ENCODE results near the gene ESAM.

ESAM gene

DNA sequence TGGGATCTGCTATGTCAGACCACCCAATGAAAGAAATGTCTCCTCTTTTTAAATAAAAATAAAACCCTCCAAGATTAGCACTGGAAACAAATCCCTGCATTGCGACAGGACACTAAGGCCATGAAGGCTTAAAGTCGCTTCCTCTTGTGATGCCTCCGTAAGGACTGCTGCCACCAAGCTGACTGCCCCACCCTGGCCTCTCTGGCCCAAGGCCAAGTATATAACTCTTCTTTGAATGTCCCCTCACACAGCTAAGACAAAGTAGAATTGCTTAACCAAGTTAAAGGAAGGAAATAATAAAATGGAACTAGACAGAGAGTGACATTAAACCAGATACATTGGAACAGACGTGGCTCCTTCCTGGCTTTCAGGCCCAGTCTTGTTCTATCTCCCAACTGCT lies 29.9 kb downstream of the ESAM start:
- DNase-seq (ENCODE audit: low spot score), result no peak

- DNase-seq (ENCODE audit: low spot score), result no peak
Measured at GRCh38 chr11:124729571-124729970, 32.5 kb downstream of the ESAM start.

DNA sequence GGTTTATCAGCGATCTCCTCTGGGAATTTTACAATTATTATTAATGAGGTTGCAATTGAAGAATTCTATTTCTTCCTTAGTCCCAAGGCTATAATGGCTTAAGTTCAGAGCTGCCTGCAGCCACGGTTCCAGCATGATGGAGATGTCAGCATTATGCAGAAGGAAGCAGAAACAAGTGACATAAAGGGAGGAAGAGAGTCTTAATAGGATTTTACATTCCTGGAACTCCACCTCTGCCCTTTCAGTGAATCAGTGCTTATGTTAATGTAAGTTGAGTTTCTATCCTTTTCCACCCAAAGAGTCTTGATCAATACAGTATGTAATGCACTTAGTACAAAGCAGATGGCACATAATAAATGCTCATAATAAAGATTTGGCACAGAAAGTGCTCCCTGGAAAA lies 34.0 kb downstream of the ESAM start:
- DNase-seq (ENCODE audit: low spot score), result no peak

DNA sequence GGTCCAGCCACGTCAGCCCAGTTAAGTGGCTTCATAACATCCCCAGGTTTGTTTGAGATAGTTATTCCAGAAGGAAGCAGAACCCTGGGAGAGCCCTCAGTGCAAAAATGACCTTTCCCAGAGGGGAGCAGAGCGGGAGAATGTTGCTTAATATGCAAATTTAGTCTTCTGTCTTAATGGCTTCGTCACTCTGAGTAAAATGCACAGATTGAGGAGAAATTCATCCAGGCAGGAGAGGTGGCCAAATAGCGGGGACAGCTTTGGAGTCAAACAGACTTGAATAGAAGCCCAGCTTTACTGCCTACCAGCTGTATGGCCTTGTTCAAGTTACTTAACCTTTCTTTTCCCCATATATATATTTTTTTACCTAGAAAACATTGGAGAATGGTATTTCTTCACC lies 34.6 kb downstream of the ESAM start:
- no peak for DNase-seq (ENCODE audit: low spot score)

GRCh38 chr11:124725719-124726105 lies 36.4 kb downstream of the ESAM start:
- DNase-seq (ENCODE audit: low spot score), result no peak

DNA sequence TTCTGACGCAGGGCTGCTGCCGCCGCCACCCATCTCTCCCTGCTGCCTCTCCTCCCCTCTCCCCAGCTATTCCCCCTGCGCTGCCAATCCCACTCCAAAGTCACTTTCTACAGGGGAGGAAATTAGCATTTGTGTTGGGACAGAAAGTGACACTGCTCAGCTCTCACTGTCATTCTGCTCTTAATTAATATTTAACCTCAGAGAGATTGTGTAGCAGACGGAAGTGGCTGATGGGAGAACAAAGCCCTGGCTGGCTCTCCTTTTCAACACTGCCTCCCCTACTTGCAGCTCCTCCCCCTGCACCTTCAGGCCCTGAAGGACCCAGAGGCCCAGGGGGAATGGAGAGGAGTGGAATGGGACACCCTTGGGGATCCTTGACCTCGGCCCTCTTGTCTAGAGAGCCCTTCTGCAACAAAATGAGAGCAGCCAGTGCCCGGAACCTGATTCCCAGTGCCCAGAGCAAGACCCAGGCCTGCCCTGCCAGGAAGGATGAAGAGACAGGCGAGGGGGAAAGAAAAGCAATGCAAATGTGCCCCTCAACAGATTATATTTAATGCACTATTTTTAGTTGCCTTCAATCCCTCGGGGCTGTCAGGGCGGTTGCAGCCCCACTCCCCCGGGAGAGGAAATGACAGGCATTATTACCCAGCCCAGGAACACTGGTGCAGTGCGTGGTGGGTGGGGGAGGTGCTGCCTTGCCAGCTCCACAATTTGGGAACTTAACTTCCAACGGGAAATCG lies 36.9 kb downstream of the ESAM start:
- no peak for DNase-seq (ENCODE audit: low spot score)

- DNase-seq (ENCODE audit: low spot score), result no peak
Measured at GRCh38 chr11:124722176-124722575, 39.9 kb downstream of the ESAM start.

GRCh38 chr11:124719534-124719933 lies 42.6 kb downstream of the ESAM start:
- no peak for DNase-seq (ENCODE audit: low spot score)

GRCh38 chr11:124718801-124719200 lies 43.3 kb downstream of the ESAM start:
- DNase-seq (ENCODE audit: low spot score), result no peak

DNA sequence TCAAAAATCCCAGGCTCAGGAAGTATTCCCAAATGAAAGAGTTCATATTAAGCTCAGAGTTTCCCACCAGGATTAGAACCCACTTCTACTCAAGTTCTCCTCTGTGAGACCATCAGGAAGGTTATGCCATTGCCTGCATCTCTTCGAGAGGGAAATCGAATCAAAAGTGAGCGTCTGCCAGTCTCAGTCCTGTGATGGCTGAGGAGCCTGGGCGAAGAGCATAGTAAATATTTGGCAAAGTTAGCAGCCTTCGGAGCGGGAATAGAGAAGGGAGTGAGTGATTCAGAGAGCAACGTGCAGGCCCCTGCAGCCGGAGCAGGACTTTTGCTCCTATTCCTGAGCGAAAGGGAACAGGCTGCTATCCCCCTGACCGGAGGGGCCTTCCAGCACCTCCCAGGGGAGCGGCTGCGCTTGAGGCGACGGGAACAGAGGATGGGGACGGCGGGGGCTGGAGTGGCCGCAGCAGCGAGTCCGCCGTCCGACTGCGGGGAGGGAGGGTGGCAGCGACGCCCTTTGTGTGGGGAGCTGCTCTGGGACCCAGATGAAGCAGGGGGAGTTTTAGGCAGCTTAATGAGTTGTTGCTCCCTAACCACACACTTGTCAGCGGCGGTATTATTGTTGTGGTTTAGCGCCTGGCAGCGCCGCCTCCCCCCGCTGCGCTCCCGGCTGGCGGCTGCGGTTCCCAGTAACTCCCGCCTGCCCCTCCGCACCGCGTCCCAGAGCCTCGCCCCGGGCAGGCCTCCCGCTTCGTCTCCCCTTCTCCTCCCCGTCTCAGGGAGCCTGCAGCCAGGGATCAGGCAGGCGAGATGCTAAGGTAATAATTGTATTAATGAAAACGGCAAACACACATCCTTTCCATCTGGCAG lies 44.1 kb downstream of the ESAM start:
- peak; percentile 19 for DNase-seq (ENCODE audit: low spot score)

DNA sequence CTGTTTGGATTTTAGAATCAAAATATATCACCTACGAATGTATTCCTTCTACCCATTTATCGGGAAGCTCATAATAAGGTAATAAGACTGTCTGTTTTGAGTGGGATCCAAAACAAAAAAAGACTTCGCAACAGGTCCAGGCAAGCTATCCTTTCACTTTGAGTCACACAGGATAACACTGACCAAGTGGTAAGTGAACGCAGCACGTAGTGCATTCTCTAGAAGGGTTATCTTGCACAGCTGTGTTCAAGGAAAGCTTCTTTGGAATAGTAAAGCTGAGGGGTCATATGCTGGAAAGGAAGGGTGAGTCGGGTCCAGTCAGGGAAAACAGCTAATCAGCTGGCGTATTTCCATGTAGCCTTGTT lies 44.7 kb downstream of the ESAM start:
- DNase-seq (ENCODE audit: low spot score), result no peak

DNA sequence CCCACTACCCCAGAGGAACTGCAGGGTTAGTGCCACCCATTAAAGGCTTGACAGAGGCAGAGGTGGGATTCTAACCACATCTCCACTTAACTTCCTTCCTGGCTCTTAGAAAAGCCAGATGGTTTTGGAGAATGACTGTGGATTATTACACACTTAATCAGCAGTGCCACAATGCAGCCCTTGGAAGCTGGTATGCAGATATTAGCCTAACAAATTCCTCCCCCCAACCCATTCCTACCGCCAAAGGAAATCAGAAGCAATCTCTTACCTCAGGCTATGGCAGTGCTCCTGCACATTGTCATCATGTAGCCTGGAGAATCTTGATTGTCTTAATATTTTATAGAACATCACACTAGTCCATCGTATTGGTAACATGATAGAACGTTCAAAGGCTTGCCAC lies 45.5 kb downstream of the ESAM start:
- no peak for DNase-seq (ENCODE audit: low spot score)

GRCh38 chr11:124712392-124712791 lies 49.7 kb downstream of the ESAM start:
- no peak for DNase-seq (ENCODE audit: low spot score)

- DNase-seq (ENCODE audit: low spot score), result no peak
Measured at GRCh38 chr11:124707829-124708228, 54.3 kb downstream of the ESAM start.

All from CD4-positive, alpha-beta T cell treated with Interleukin-15 for 4 hours (primary cell).